Upper lobe of right lung (tissue), 1 donor: ENCODE results near the gene EHD3. TPM values are rescaled to one million over a fixed set of nuclear protein-coding genes. Genes with fewer than 3 reads are reported as not detected.

Experiments used
- ATAC-seq: fragments of 200-7000 bp; cut with Tn5 transposase; one replicate; pipeline ENCODE4 v1.9.1; 2020; ENCODE audit warnings: mild to moderate bottlenecking, moderate library complexity
- DNase-seq: peaks from one replicate; pipeline ENCODE4 v3.0.0-alpha.2; 2020
- H3K27ac ChIP-seq: fragments of 200-600 bp; one replicate; pipeline ENCODE4 v1.8.0; 2022
- H3K27me3 ChIP-seq: fragments of 200-600 bp; one replicate; pipeline ENCODE4 v1.8.0; 2022; ENCODE audit warnings: mild to moderate bottlenecking
- H3K36me3 ChIP-seq: fragments of 200-600 bp; one replicate; pipeline ENCODE4 v1.8.0; 2022
- H3K4me1 ChIP-seq: fragments of 200-600 bp; one replicate; pipeline ENCODE4 v1.8.0; 2022
- H3K4me3 ChIP-seq: fragments of 200-600 bp; one replicate; pipeline ENCODE4 v1.8.0; 2022; ENCODE audit warnings: mild to moderate bottlenecking
- H3K9me3 ChIP-seq: fragments of 200-600 bp; one replicate; pipeline ENCODE4 v1.8.0; 2022
- CTCF ChIP-seq: fragments of 200-600 bp; IDR thresholded peaks from one replicate; pipeline ENCODE4 v1.8.0; 2022; ENCODE audit warnings: antibody characterized with exemption
- intact Hi-C: fragments of 100-400 bp; cut with DNase I; formaldehyde crosslinking; loops from one replicate; pipeline ENCODE4 v1.11.0; 2022
- total RNA-seq: library from RNA; stranded (reverse); fragmentation: NEBNext Ultra II Directional; extraction: Animal tissue kit (Norgen Biotek cat#: 25700); gene quantifications from one replicate; pipeline ENCODE4 v1.2.1, GENCODE V29; 2021
- donor health status: DM: no; HTN: yes; CAD: no; lungs with severe emphysema.

The EHD3 gene
- total RNA-seq, 1 donor from 2014 or later, result 13.0 TPM

GRCh38 chr2:31197669-31198068, 36.3 kb upstream of the EHD3 start:
- intact Hi-C loops, result no loop called here
- Histone ChIP-seq H3K36me3 (no peaks in the 10 kb centered on the region), H3K4me1 (no peaks in the 10 kb centered on the region), H3K9me3 (no peaks in the 10 kb centered on the region), H3K27ac (no peak overlapping the region), H3K4me3 (no peak overlapping the region), H3K27me3 (no peaks in the 10 kb centered on the region)
- no peak for DNase-seq
- ATAC-seq, result no peak
- TF ChIP-seq CTCF, result no peak

GRCh38 chr2:31199206-31199605, 34.7 kb upstream of the EHD3 start:
- ATAC-seq (no peak), DNase-seq (no peak)
- H3K27ac ChIP-seq, result no peak overlapping the region

GRCh38 chr2:31200972-31201371, 33.0 kb upstream of the EHD3 start:
- Histone ChIP-seq H3K27ac (no peak overlapping the region), H3K9me3 (no peaks in the 10 kb centered on the region), H3K27me3 (no peaks in the 10 kb centered on the region), H3K36me3 (no peaks in the 10 kb centered on the region), H3K4me1 (no peaks in the 10 kb centered on the region), H3K4me3 (no peak overlapping the region)
- ATAC-seq (no peak), DNase-seq (no peak)
- intact Hi-C loops, result no loop called here
- TF ChIP-seq CTCF, result no peak

More at GRCh38 chr2:31199206-31199605, 34.7 kb upstream of the EHD3 start:
- Histone ChIP-seq H3K27me3 (no peaks in the 10 kb centered on the region), H3K36me3 (no peaks in the 10 kb centered on the region), H3K4me3 (no peak overlapping the region), H3K9me3 (no peaks in the 10 kb centered on the region), H3K4me1 (no peaks in the 10 kb centered on the region)
- intact Hi-C loops, result no loop called here
- no peak for TF ChIP-seq CTCF

- H3K4me1 ChIP-seq, result no peaks in the 10 kb centered on the region
- H3K27me3 ChIP-seq, result no peaks in the 10 kb centered on the region
- H3K36me3 ChIP-seq, result no peaks in the 10 kb centered on the region
- intact Hi-C loops, result no loop called here
- no peaks in the 10 kb centered on the region for H3K9me3 ChIP-seq
- ATAC-seq (no peak), DNase-seq (no peak)
- H3K27ac ChIP-seq, result no peak overlapping the region
- no peak overlapping the region for H3K4me3 ChIP-seq
- TF ChIP-seq CTCF, result no peak
These were observed 31.9 kb upstream of the EHD3 start for GRCh38 chr2:31202041-31202440.

GRCh38 chr2:31202833-31203232, 31.1 kb upstream of the EHD3 start:
- no peak for TF ChIP-seq CTCF
- no peaks in the 10 kb centered on the region for H3K36me3 ChIP-seq
- no peaks in the 10 kb centered on the region for H3K27me3 ChIP-seq
- H3K9me3 ChIP-seq, result no peaks in the 10 kb centered on the region
- no peak for DNase-seq
- no peak for ATAC-seq
- intact Hi-C loops, result no loop called here
- H3K4me1 ChIP-seq, result no peaks in the 10 kb centered on the region
- H3K4me3 ChIP-seq, result no peak overlapping the region
- H3K27ac ChIP-seq, result no peak overlapping the region

- DNase-seq (no peak), ATAC-seq (no peak)
- Histone ChIP-seq H3K27ac (no peak overlapping the region), H3K4me3 (no peak overlapping the region), H3K9me3 (no peaks in the 10 kb centered on the region), H3K4me1 (no peaks in the 10 kb centered on the region), H3K36me3 (no peaks in the 10 kb centered on the region), H3K27me3 (no peaks in the 10 kb centered on the region)
- intact Hi-C loops, result no loop called here
- TF ChIP-seq CTCF, result no peak
These were observed 30.0 kb upstream of the EHD3 start for GRCh38 chr2:31203916-31204315.
